Large intestine (tissue), 3 donors: ENCODE results near the gene LONP2. TPM values are rescaled to one million over a fixed set of nuclear protein-coding genes. Genes with fewer than 3 reads are reported as not detected.

Experiments
- DNase-seq, 2 donors: peaks; one replicate each; pipeline versions ENCODE4 v3.0.0 to v3.0.0-alpha.2; 2013
- H3K27ac ChIP-seq: one replicate; pipeline ENCODE4 v1.5.1; 2013; ENCODE audit warnings: low read length
- H3K27me3 ChIP-seq: 2 replicates; pipeline ENCODE4 v1.6.1; 2013; ENCODE audit warnings: low read length; ENCODE audit not compliant: control insufficient read depth, insufficient read depth
- H3K36me3 ChIP-seq: 2 replicates; pipeline ENCODE4 v1.6.1; 2013; ENCODE audit warnings: low read length; ENCODE audit not compliant: control insufficient read depth, insufficient read depth
- H3K4me1 ChIP-seq: one replicate; pipeline ENCODE4 v1.6.1; 2013; ENCODE audit warnings: low read length; ENCODE audit not compliant: control insufficient read depth, insufficient read depth
- H3K4me3 ChIP-seq: one replicate; pipeline ENCODE4 v1.5.1; 2013; ENCODE audit warnings: low read length
- H3K9me3 ChIP-seq: one replicate; pipeline ENCODE4 v1.6.1; 2013; ENCODE audit warnings: mild to moderate bottlenecking, low read depth, low read length, moderate library complexity; ENCODE audit not compliant: control insufficient read depth
- WGBS: methylation state at CpG from one replicate; pipeline ENCODE4 v1.1.5; 2013; ENCODE audit warnings: low lambda C conversion rate; ENCODE audit not compliant: insufficient coverage; 5-methylcytosine and 5-hydroxymethylcytosine counted together
- polyA plus RNA-seq: library from polyadenylated mRNA; unstranded; fragments of 120-200 nt; gene quantifications from one replicate; pipeline ENCODE4 v1.2.1, GENCODE V29; 2013

The LONP2 gene
- polyA plus RNA-seq, 1 donor = 49.4 TPM

GRCh38 chr16:48261569-48261968, 17.5 kb downstream of the LONP2 start:
- Histone ChIP-seq H3K9me3 (no peaks in the 10 kb centered on the region), H3K36me3 (peaks cover 50% of the 10 kb centered on the region), H3K27ac (no peak overlapping the region), H3K27me3 (no peaks in the 10 kb centered on the region), H3K4me3 (no peak overlapping the region), H3K4me1 (no peaks in the 10 kb centered on the region)
- no peak for DNase-seq
- 100% methylated on average over 1 of the region's 1 CpG for WGBS

GRCh38 chr16:48262631-48263030, 18.5 kb downstream of the LONP2 start:
- WGBS = 100% methylated on average over 1 of the region's 2 CpGs
- no peaks in the 10 kb centered on the region for H3K9me3 ChIP-seq
- no peak overlapping the region for H3K27ac ChIP-seq
- DNase-seq = no peak
- H3K36me3 ChIP-seq = peaks cover 49% of the 10 kb centered on the region
- no peaks in the 10 kb centered on the region for H3K4me1 ChIP-seq
- no peak overlapping the region for H3K4me3 ChIP-seq
- H3K27me3 ChIP-seq = no peaks in the 10 kb centered on the region

- Histone ChIP-seq H3K4me1 (no peaks in the 10 kb centered on the region), H3K36me3 (peaks cover 32% of the 10 kb centered on the region), H3K27me3 (no peaks in the 10 kb centered on the region), H3K4me3 (no peak overlapping the region), H3K9me3 (no peaks in the 10 kb centered on the region), H3K27ac (no peak overlapping the region)
- no peak for DNase-seq
Measured at GRCh38 chr16:48269011-48269410, 24.9 kb downstream of the LONP2 start.

GRCh38 chr16:48271728-48272127, 27.6 kb downstream of the LONP2 start:
- no peak for DNase-seq
- no peaks in the 10 kb centered on the region for H3K27me3 ChIP-seq
- peaks cover 11% of the 10 kb centered on the region for H3K4me1 ChIP-seq
- H3K36me3 ChIP-seq = peaks cover 31% of the 10 kb centered on the region
- no peaks in the 10 kb centered on the region for H3K9me3 ChIP-seq
- WGBS = 77% methylated on average over 3 of the region's 5 CpGs
- H3K27ac ChIP-seq = no peak overlapping the region
- no peak overlapping the region for H3K4me3 ChIP-seq

GRCh38 chr16:48272837-48273421, 28.8 kb downstream of the LONP2 start:
- DNase-seq = no peak
- peaks cover 38% of the 10 kb centered on the region for H3K36me3 ChIP-seq
- WGBS = 100% methylated on average over 2 of the region's 8 CpGs
- no peaks in the 10 kb centered on the region for H3K9me3 ChIP-seq
- peaks cover 12% of the 10 kb centered on the region for H3K4me1 ChIP-seq
- no peaks in the 10 kb centered on the region for H3K27me3 ChIP-seq
- H3K4me3 ChIP-seq = no peak overlapping the region
- no peak overlapping the region for H3K27ac ChIP-seq

- H3K27me3 ChIP-seq = no peaks in the 10 kb centered on the region
- peaks cover 39% of the 10 kb centered on the region for H3K36me3 ChIP-seq
- H3K4me3 ChIP-seq = no peak overlapping the region
- peaks cover 12% of the 10 kb centered on the region for H3K4me1 ChIP-seq
- 80% methylated on average over 1 of the region's 1 CpG for WGBS
- DNase-seq = no peak
- H3K27ac ChIP-seq = no peak overlapping the region
- no peaks in the 10 kb centered on the region for H3K9me3 ChIP-seq
Measured at GRCh38 chr16:48274476-48274875, 30.4 kb downstream of the LONP2 start.

GRCh38 chr16:48276102-48276501, 32.0 kb downstream of the LONP2 start:
- no peaks in the 10 kb centered on the region for H3K9me3 ChIP-seq
- DNase-seq = peak; percentile 75 to 90
- H3K27me3 ChIP-seq = no peaks in the 10 kb centered on the region
- peaks cover 36% of the 10 kb centered on the region for H3K36me3 ChIP-seq
- H3K4me1 ChIP-seq = peaks cover 12% of the 10 kb centered on the region
- H3K4me3 ChIP-seq = no peak overlapping the region
- H3K27ac ChIP-seq = peak overlapping the region; percentile 70
- 27% methylated on average over 2 of the region's 4 CpGs for WGBS

GRCh38 chr16:48277158-48277557, 33.1 kb downstream of the LONP2 start:
- Histone ChIP-seq H3K4me3 (no peak overlapping the region), H3K27ac (peak overlapping the region; percentile 70), H3K27me3 (no peaks in the 10 kb centered on the region), H3K4me1 (peaks cover 12% of the 10 kb centered on the region), H3K9me3 (no peaks in the 10 kb centered on the region), H3K36me3 (peaks cover 32% of the 10 kb centered on the region)
- DNase-seq = no peak
- no CpG with 5 or more reads among the region's 5 CpGs for WGBS

- Histone ChIP-seq H3K27ac (no peak overlapping the region), H3K4me3 (no peak overlapping the region), H3K4me1 (peaks cover 12% of the 10 kb centered on the region), H3K36me3 (peaks cover 32% of the 10 kb centered on the region), H3K9me3 (no peaks in the 10 kb centered on the region), H3K27me3 (no peaks in the 10 kb centered on the region)
- WGBS = no CpG with 5 or more reads among the region's 2 CpGs
- DNase-seq = no peak
Measured at GRCh38 chr16:48279199-48279598, 35.1 kb downstream of the LONP2 start.

- H3K36me3 ChIP-seq = peaks cover 27% of the 10 kb centered on the region
- DNase-seq = no peak
- peaks cover 12% of the 10 kb centered on the region for H3K4me1 ChIP-seq
- no peak overlapping the region for H3K4me3 ChIP-seq
- 100% methylated on average over 1 of the region's 2 CpGs for WGBS
- H3K27ac ChIP-seq = no peak overlapping the region
- H3K9me3 ChIP-seq = no peaks in the 10 kb centered on the region
- no peaks in the 10 kb centered on the region for H3K27me3 ChIP-seq
Measured at GRCh38 chr16:48280546-48280945, 36.4 kb downstream of the LONP2 start.

- Histone ChIP-seq H3K9me3 (peaks cover 4% of the 10 kb centered on the region), H3K36me3 (peaks cover 37% of the 10 kb centered on the region), H3K4me3 (no peak overlapping the region), H3K4me1 (no peaks in the 10 kb centered on the region), H3K27me3 (no peaks in the 10 kb centered on the region), H3K27ac (no peak overlapping the region)
- no peak for DNase-seq
- 100% methylated on average over 1 of the region's 2 CpGs for WGBS
Measured at GRCh38 chr16:48282636-48283263, 38.6 kb downstream of the LONP2 start.
